B cell (primary cell): Measurements from ENCODE around the gene VOPP1. TPM values are rescaled to one million over a fixed set of nuclear protein-coding genes. Genes with fewer than 3 reads are reported as not detected.

Experiments used
- ATAC-seq: fragments of 200-7000 bp; cut with Tn5 transposase; one replicate; pipeline ENCODE4 v1.10.0; 2021; ENCODE audit warnings: low read depth, mild to moderate bottlenecking, moderate number of reproducible peaks, moderate library complexity
- CTCF ChIA-PET: fragments of 350-600 bp; sonication (Branson Sonifier 250); formaldehyde crosslinking; loops from one replicate; lab custom pipeline; 2021; ENCODE audit warnings: antibody characterized with exemption, inconsistent platforms; lab: Charles Lee
- POLR2A ChIA-PET: fragments of 350-600 bp; sonication (Branson Sonifier 250); formaldehyde crosslinking; loops from one replicate; lab custom pipeline; 2021; ENCODE audit warnings: antibody characterized with exemption; lab: Charles Lee
- DNase-seq: peaks from one replicate; pipeline ENCODE4 v3.0.0; 2013
- H2AFZ ChIP-seq: 2 replicates; pipeline ENCODE4 v1.6.1; 2012; ENCODE audit warnings: mild to moderate bottlenecking, low read depth, low read length; ENCODE audit not compliant: insufficient read depth, poor library complexity, severe bottlenecking
- H3K27ac ChIP-seq, 2 donors: 1 replicate in 1 of 2; 2 replicates in 1 of 2; pipeline ENCODE4 v1.5.1; 2012 to 2013; ENCODE audit warnings: low read length in 2 of 2, mild to moderate bottlenecking in 2 of 2, moderate library complexity in 1 of 2
- H3K27me3 ChIP-seq, 4 experiments: fragments of 200-600 bp in 1 of 4; sonication (generic) in 1 of 4; replicated peaks in 1 of 4; 1 replicate in 2 of 4; 2 replicates in 2 of 4; pipeline versions ENCODE4 v1.6.1 to v1.7.0; 2013 to 2016; ENCODE audit warnings: low read length in 3 of 4, mild to moderate bottlenecking in 2 of 4, mixed read lengths in 1 of 4, moderate library complexity in 1 of 4; ENCODE audit not compliant: insufficient read depth in 4 of 4, control insufficient read depth in 3 of 4; ENCODE audit errors: control extremely low read depth in 1 of 4
- H3K36me3 ChIP-seq, 2 experiments: replicated peaks in 1 of 2; 1 replicate in 1 of 2; 2 replicates in 1 of 2; pipeline versions ENCODE4 v1.6.1 to v1.7.1; 2013; ENCODE audit warnings: low read length in 1 of 2; ENCODE audit not compliant: insufficient read depth in 2 of 2, control insufficient read depth in 1 of 2; ENCODE audit errors: control extremely low read depth in 1 of 2, extremely low read depth in 1 of 2
- H3K4me1 ChIP-seq, 2 donors: fragments of 200-600 bp in 1 of 2; sonication (generic) in 1 of 2; 1 replicate in 1 of 2; 2 replicates in 1 of 2; pipeline versions ENCODE4 v1.5.1 to v1.6.1; 2013 to 2017; ENCODE audit warnings: low read length in 2 of 2; ENCODE audit not compliant: control insufficient read depth in 2 of 2, insufficient read depth in 2 of 2
- H3K4me2 ChIP-seq: replicated peaks from 2 replicates; pipeline ENCODE3; 2012; ENCODE audit warnings: mild to moderate bottlenecking, low read depth, low read length; ENCODE audit not compliant: poor library complexity, severe bottlenecking
- H3K4me3 ChIP-seq, 5 experiments: fragments of 200-600 bp in 1 of 5; sonication (generic) in 1 of 5; 1 replicate in 3 of 5; 2 replicates in 2 of 5; pipeline versions ENCODE4 v1.5.1 to v1.7.0; 2011 to 2016; ENCODE audit warnings: low read length in 4 of 5, mild to moderate bottlenecking in 4 of 5, low read depth in 2 of 5, control low read depth in 1 of 5, moderate library complexity in 1 of 5; ENCODE audit not compliant: insufficient read depth in 1 of 5; ENCODE audit errors: control extremely low read depth in 1 of 5, extremely low read depth in 1 of 5
- H3K79me2 ChIP-seq: fragments of 200-600 bp; sonication (generic); one replicate; pipeline ENCODE4 v1.6.0; 2016; ENCODE audit warnings: low read length; ENCODE audit not compliant: control insufficient read depth, insufficient read depth
- H3K9ac ChIP-seq: fragments of 200-600 bp; sonication (generic); 2 replicates; pipeline ENCODE4 v1.6.1; 2017; ENCODE audit warnings: mild to moderate bottlenecking, low read length, moderate library complexity
- H3K9me3 ChIP-seq, 3 donors: one replicate each; pipeline versions ENCODE4 v1.6.1 to v1.7.1; 2013; ENCODE audit warnings: low read length in 2 of 3; ENCODE audit not compliant: control insufficient read depth in 2 of 3, insufficient read depth in 1 of 3; ENCODE audit errors: control extremely low read depth in 1 of 3
- H4K20me1 ChIP-seq: 2 replicates; pipeline ENCODE4 v1.6.0; 2012; ENCODE audit warnings: mild to moderate bottlenecking, low read length; ENCODE audit not compliant: insufficient read depth, control insufficient read depth, poor library complexity, severe bottlenecking
- H3K27ac Mint-ChIP-seq: one replicate; pipeline ENCODE4 v1.8.0; 2021; ENCODE audit warnings: mixed read lengths
- H3K27me3 Mint-ChIP-seq: one replicate; pipeline ENCODE4 v1.8.0; 2021; ENCODE audit warnings: mixed read lengths
- H3K4me1 Mint-ChIP-seq: one replicate; pipeline ENCODE4 v1.8.0; 2021; ENCODE audit warnings: mixed read lengths
- H3K4me3 Mint-ChIP-seq: one replicate; pipeline ENCODE4 v1.8.0; 2021; ENCODE audit warnings: mixed read lengths
- H3K9me3 Mint-ChIP-seq: one replicate; pipeline ENCODE4 v1.8.0; 2022; ENCODE audit warnings: mixed read lengths; ENCODE audit not compliant: insufficient read depth
- EZH2 ChIP-seq: IDR thresholded peaks from 2 replicates; pipeline ENCODE4 v1.6.1; 2012; ENCODE audit warnings: borderline replicate concordance, low read depth, mild to moderate bottlenecking, moderate library complexity, low read length; ENCODE audit not compliant: insufficient read depth, poor library complexity, severe bottlenecking
- WGBS: methylation state at CpG from one replicate; pipeline ENCODE4 v1.1.5; 2013; ENCODE audit warnings: missing lambda C conversion rate; ENCODE audit not compliant: insufficient coverage; 5-methylcytosine and 5-hydroxymethylcytosine counted together
- intact Hi-C: fragments of 100-400 bp; cut with micrococcal nuclease; formaldehyde crosslinking; loops from one replicate; pipeline ENCODE4 v1.10.0; 2022
- polyA plus RNA-seq: library from polyadenylated mRNA; depleted of rRNA; stranded (reverse); fragments of >200 nt; gene quantifications from 2 replicates; pipeline ENCODE4 v1.2.3, GENCODE V29; 2012
- total RNA-seq, 2 donors: library from RNA; stranded (reverse); fragments of 120-200 nt in 1 of 2; gene quantifications; 1 replicate in 1 of 2; 2 replicates in 1 of 2; pipeline versions ENCODE4 v1.2.3 to v1.2.4, GENCODE V29; 2013 to 2022
- TF ChIP-seq, protein P1 (sequence below): fragments of 200-600 bp; IDR thresholded peaks from one replicate; pipeline ENCODE4 v1.8.0; 2022; ENCODE audit warnings: antibody characterized with exemption, mild to moderate bottlenecking

Gene VOPP1
- total and polyA plus RNA-seq, 2 donors (not counting 1 experiment from before 2014, with no cell fraction given): 53.2 to 256 TPM

DNA sequence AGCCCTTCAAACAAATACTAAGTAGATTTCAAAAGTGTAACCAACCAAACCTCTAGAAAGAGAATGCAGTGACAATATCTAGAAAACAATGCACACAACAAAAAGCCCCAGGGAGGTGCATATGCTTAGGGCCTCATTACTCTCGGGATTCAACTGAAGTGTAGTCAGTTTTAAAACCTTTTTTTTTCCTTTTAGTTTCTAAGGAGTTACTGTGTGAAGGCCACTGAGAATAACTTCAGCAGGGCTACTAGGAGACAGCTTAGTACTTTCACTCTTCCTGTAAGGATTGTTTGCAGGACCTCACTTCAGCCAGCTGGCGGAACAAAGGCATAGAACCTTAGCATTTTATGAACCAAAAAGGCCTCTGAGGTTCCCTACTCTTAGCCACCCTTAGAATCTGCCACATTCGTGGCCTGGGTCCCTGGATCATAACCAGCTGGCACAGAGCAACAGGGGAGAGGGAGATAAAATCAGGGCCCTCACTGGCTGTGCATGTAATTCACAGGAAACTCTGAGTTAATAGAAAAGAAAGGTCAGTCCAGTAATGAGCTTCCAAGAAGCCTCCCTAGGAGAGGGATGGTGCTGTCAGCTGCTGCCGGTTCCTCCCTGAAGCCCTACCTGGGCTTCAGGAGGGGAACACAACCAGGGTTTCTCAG is 3.6 kb downstream of the VOPP1 start:
- no peaks in the 10 kb centered on the region for H3K9me3 Mint-ChIP-seq
- Histone ChIP-seq H4K20me1 (peaks cover 23% of the 10 kb centered on the region), H3K9me3 (no peaks in the 10 kb centered on the region), H3K4me3 (peak overlapping the region in 3 of 5 experiments; percentile 3 to 97 (median 11)), H2AFZ (no peak overlapping the region), H3K27ac (peak overlapping the region; percentile 74 to 85), H3K27me3 (no peaks in the 10 kb centered on the region), H3K4me1 (peaks cover 77 to 86% of the 10 kb centered on the region in 2 donors), H3K36me3 (peaks cover 0 to 6% of the 10 kb centered on the region in 2 experiments), H3K79me2 (peaks cover 84% of the 10 kb centered on the region), H3K9ac (peak overlapping the region; percentile 95), H3K4me2 (peak overlapping the region; percentile 92)
- peaks cover 78% of the 10 kb centered on the region for H3K4me1 Mint-ChIP-seq
- H3K4me3 Mint-ChIP-seq: peak overlapping the region; percentile 91
- peak overlapping the region; percentile 86 for H3K27ac Mint-ChIP-seq
- no CpG with 5 or more reads among the region's 4 CpGs for whole genome bisulfite sequencing
- no peaks in the 10 kb centered on the region for H3K27me3 Mint-ChIP-seq
- TF ChIP-seq, protein P1, sequence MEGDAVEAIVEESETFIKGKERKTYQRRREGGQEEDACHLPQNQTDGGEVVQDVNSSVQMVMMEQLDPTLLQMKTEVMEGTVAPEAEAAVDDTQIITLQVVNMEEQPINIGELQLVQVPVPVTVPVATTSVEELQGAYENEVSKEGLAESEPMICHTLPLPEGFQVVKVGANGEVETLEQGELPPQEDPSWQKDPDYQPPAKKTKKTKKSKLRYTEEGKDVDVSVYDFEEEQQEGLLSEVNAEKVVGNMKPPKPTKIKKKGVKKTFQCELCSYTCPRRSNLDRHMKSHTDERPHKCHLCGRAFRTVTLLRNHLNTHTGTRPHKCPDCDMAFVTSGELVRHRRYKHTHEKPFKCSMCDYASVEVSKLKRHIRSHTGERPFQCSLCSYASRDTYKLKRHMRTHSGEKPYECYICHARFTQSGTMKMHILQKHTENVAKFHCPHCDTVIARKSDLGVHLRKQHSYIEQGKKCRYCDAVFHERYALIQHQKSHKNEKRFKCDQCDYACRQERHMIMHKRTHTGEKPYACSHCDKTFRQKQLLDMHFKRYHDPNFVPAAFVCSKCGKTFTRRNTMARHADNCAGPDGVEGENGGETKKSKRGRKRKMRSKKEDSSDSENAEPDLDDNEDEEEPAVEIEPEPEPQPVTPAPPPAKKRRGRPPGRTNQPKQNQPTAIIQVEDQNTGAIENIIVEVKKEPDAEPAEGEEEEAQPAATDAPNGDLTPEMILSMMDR: no peak
- TF ChIP-seq EZH2: no peak
- CTCF ChIA-PET: interaction anchor here (0.6 to 11.0 kb wide), 7 partner anchors 11 to 80 kb away, joined by 3 to 73 read pairs (median 3); no protein-coding TSS in a partner anchor
- POLR2A ChIA-PET: interaction anchor here (0.6 to 11.0 kb wide), 3 partner anchors 10 to 482 kb away, joined by 3 to 157 read pairs (median 15); no protein-coding TSS in a partner anchor
- DNase-seq: no peak
- intact Hi-C loops: loop anchor here (1.0 kb wide), 1 partner anchor 10 kb away; no protein-coding TSS in a partner anchor
- no peak for ATAC-seq

DNA sequence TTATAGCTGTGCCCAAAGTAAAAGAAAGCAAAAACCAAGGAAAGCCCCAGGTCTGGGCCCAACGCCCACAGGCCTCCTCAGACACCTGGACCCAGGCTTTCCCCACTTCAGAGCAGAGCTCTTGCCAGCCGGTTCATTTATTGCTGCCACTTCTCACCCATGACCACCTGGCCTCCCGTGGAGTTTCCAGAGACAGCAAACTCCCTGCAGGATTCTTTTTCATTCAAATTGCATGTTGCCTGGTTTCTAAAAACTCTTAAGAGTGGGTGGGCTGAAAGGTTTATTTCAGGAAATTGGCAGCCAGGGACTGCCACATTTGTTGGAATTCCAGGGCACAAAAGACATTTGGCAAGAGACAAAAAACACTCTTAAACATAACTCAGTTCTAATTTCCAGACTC is 4.7 kb downstream of the VOPP1 start:
- ATAC-seq (no peak), DNase-seq (peak; percentile 46)
- H3K4me1 ChIP-seq: peaks cover 71 to 79% of the 10 kb centered on the region in 2 donors
- H3K36me3 ChIP-seq: peaks cover 0 to 6% of the 10 kb centered on the region in 2 experiments
- ChIA-PET POLR2A (interaction anchor here (0.5 to 11.0 kb wide), 3 partner anchors 18 to 152 kb away, joined by 3 to 157 read pairs (median 4); no protein-coding TSS in a partner anchor), CTCF (interaction anchor here (0.9 to 11.0 kb wide), 6 partner anchors 9 to 38 kb away, joined by 3 to 73 read pairs (median 4); no protein-coding TSS in a partner anchor)
- H3K4me2 ChIP-seq: peak overlapping the region; percentile 38
- intact Hi-C loops: no loop called here
- H4K20me1 ChIP-seq: peaks cover 27% of the 10 kb centered on the region
- H3K27me3 ChIP-seq: no peaks in the 10 kb centered on the region
- H3K27ac Mint-ChIP-seq: peak overlapping the region; percentile 84
- no peak overlapping the region for H2AFZ ChIP-seq
- no peak overlapping the region for H3K4me3 ChIP-seq
- 6% methylated on average over 2 of the region's 3 CpGs for WGBS
- H3K9me3 ChIP-seq: no peaks in the 10 kb centered on the region
- no peaks in the 10 kb centered on the region for H3K27me3 Mint-ChIP-seq
- H3K9ac ChIP-seq: no peak overlapping the region
- H3K27ac ChIP-seq: peak overlapping the region; percentile 35 to 85
- TF ChIP-seq, protein P1: no peak
- no peak for TF ChIP-seq EZH2
- H3K79me2 ChIP-seq: peaks cover 86% of the 10 kb centered on the region
- peak overlapping the region; percentile 80 for H3K4me3 Mint-ChIP-seq
- no peaks in the 10 kb centered on the region for H3K9me3 Mint-ChIP-seq
- peaks cover 73% of the 10 kb centered on the region for H3K4me1 Mint-ChIP-seq
